K562 (cell line): ENCODE measurements around the gene EIF5B. TPM values are rescaled to one million over a fixed set of nuclear protein-coding genes. Genes with fewer than 3 reads are reported as not detected.

Experiments used
- ATAC-seq: fragments of 200-7000 bp; cut with Tn5 transposase; 3 replicates; pipeline ENCODE4 v1.9.1; 2020; ENCODE audit warnings: moderate library complexity
- BruUV-seq: library from RNA; stranded (reverse); fragments of 400-500 nt; replicated peaks from 2 replicates; lab custom pipeline; 2021; lab: Mats Ljungman, UMichigan
- CTCF ChIA-PET: fragments of 300-600 bp; formaldehyde crosslinking; extraction: SDS; loops from one replicate; lab custom pipeline; 2021; ENCODE audit warnings: low intra/inter-chr PET ratio; lab: Yijun Ruan, JAX
- POLR2A ChIA-PET: fragments of 300-600, 350-650 bp; sonication (Branson Sonifier 250); formaldehyde crosslinking; extraction: SDS; loops from one replicate; lab custom pipeline; 2021; ENCODE audit warnings: antibody characterized with exemption, inconsistent platforms; lab: Yijun Ruan, JAX
- DNase-seq, 4 experiments: peaks; one replicate each; pipeline versions ENCODE4 v3.0.0 to v3.0.0-alpha.2; 2011 to 2018; ENCODE audit warnings: low spot score in 3 of 4, mixed read lengths in 3 of 4; ENCODE audit errors: extremely low read depth in 1 of 4
- FAIRE-seq: peaks from 2 replicates; lab custom pipeline; 2011; peaks lifted over from hg19 to GRCh38; lab: Jason Lieb, UNC
- H2AFZ ChIP-seq: 2 replicates; pipeline ENCODE4 v1.6.0; 2011; ENCODE audit warnings: low read depth, low read length, control low read depth, inconsistent platforms
- H3K27ac ChIP-seq: fragments of 200-600 bp; 3 replicates; pipeline ENCODE4 v1.8.0; 2011; ENCODE audit warnings: low read depth, mild to moderate bottlenecking, control low read depth, inconsistent platforms, low read length, moderate library complexity, mixed read lengths; ENCODE audit errors: extremely low read depth
- H3K27me3 ChIP-seq, 2 experiments: fragments of 300-600 bp in 1 of 2; 2 replicates in 1 of 2; 3 replicates in 1 of 2; pipeline versions ENCODE4 v1.6.0 to v1.8.0; 2011; ENCODE audit warnings: inconsistent platforms in 2 of 2, low read length in 2 of 2, mild to moderate bottlenecking in 1 of 2, mixed read lengths in 1 of 2, moderate library complexity in 1 of 2; ENCODE audit not compliant: control insufficient read depth in 2 of 2, insufficient read depth in 2 of 2
- H3K36me3 ChIP-seq: fragments of 300-600 bp; 3 replicates; pipeline ENCODE4 v1.8.0; 2011; ENCODE audit warnings: mild to moderate bottlenecking, low read length, inconsistent platforms; ENCODE audit not compliant: control insufficient read depth, insufficient read depth
- H3K4me1 ChIP-seq, 2 experiments: fragments of 200-600 bp in 1 of 2; replicated peaks in 1 of 2; 2 replicates in 1 of 2; 3 replicates in 1 of 2; pipeline versions ENCODE4 v1.5.1 to v1.8.0; 2011; ENCODE audit warnings: inconsistent platforms in 2 of 2, low read length in 2 of 2, mild to moderate bottlenecking in 1 of 2, mixed read lengths in 1 of 2, moderate library complexity in 1 of 2; ENCODE audit not compliant: control insufficient read depth in 2 of 2, insufficient read depth in 2 of 2
- H3K4me2 ChIP-seq: 2 replicates; pipeline ENCODE4 v1.6.1; 2011; ENCODE audit warnings: low read length, control low read depth, inconsistent platforms, mixed read lengths; ENCODE audit not compliant: insufficient read depth
- H3K4me3 ChIP-seq: fragments of 200-600 bp; sonication (generic), shearing (Covaris generic); 2 replicates; pipeline ENCODE4 v1.5.1; 2016; ENCODE audit warnings: control low read depth, inconsistent platforms
- H3K79me2 ChIP-seq: fragments of 200-600 bp; 3 replicates; pipeline ENCODE4 v1.8.0; 2011; ENCODE audit warnings: low read length, inconsistent platforms; ENCODE audit not compliant: control insufficient read depth, insufficient read depth
- H3K9ac ChIP-seq, 2 experiments: 2 replicates each; pipeline versions ENCODE4 v1.6.0 to v1.6.1; 2011; ENCODE audit warnings: low read depth in 2 of 2, low read length in 2 of 2, control low read depth in 1 of 2, inconsistent platforms in 1 of 2, mild to moderate bottlenecking in 1 of 2, mixed read lengths in 1 of 2; ENCODE audit not compliant: insufficient read depth in 1 of 2
- H3K9me1 ChIP-seq: one replicate; pipeline ENCODE4 v1.6.0; 2011; ENCODE audit warnings: inconsistent platforms, mild to moderate bottlenecking, low read length, moderate library complexity; ENCODE audit not compliant: control insufficient read depth, insufficient read depth
- H3K9me3 ChIP-seq: replicated peaks from 2 replicates; pipeline ENCODE4 v1.5.1; 2011; ENCODE audit warnings: low read depth, low read length, inconsistent platforms; ENCODE audit not compliant: control insufficient read depth, insufficient read depth
- H4K20me1 ChIP-seq: replicated peaks from 2 replicates; pipeline ENCODE4 v1.6.1; 2011; ENCODE audit warnings: low read length, inconsistent platforms, mixed read lengths; ENCODE audit not compliant: control insufficient read depth, insufficient read depth
- ADNP ChIP-seq: fragments of 200-800 bp; sonication (Bioruptor generic); IDR thresholded peaks from 2 replicates; pipeline ENCODE4 v1.6.1; 2016; ENCODE audit warnings: missing genetic modification characterization, missing compliant biosample characterization
- C11orf30 ChIP-seq: fragments of 450-650 bp; IDR thresholded peaks from 2 replicates; pipeline ENCODE4 v1.6.1; 2016; ENCODE audit warnings: low read depth, mild to moderate bottlenecking
- CBX1 ChIP-seq: sonication (generic); IDR thresholded peaks from 2 replicates; pipeline ENCODE4 v1.6.1; 2016; ENCODE audit warnings: antibody characterized with exemption, low read depth, mild to moderate bottlenecking
- FOS ChIP-seq: IDR thresholded peaks from 3 replicates; pipeline ENCODE4 v1.6.1; 2011; ENCODE audit not compliant: insufficient read length; ENCODE audit errors: extremely low read depth
- MXI1 ChIP-seq: IDR thresholded peaks from 2 replicates; pipeline ENCODE4 v1.6.1; 2011; ENCODE audit warnings: low read depth, mild to moderate bottlenecking, improper control_type of control experiment, low read length
- PCBP1 ChIP-seq: fragments of 200-400 bp; formaldehyde crosslinking; IDR thresholded peaks from 2 replicates; pipeline ENCODE4 v1.6.1; 2018; ENCODE audit warnings: mild to moderate bottlenecking, low read depth, low read length; ENCODE audit not compliant: poor library complexity, severe bottlenecking
- POLR2A ChIP-seq: fragments of 450-650 bp; conservative IDR thresholded peaks from 2 replicates; pipeline ENCODE4 v1.6.1; 2016
- SUPT5H ChIP-seq: fragments of 450-650 bp; IDR thresholded peaks from 2 replicates; pipeline ENCODE4 v1.6.1; 2016
- TCF3 ChIP-seq: sonication (generic); formaldehyde crosslinking; IDR thresholded peaks from 2 replicates; pipeline ENCODE4 v1.4.0; 2020; ENCODE audit warnings: mild to moderate bottlenecking, missing genetic modification reagents
- TCF7 ChIP-seq: sonication (generic); IDR thresholded peaks from 2 replicates; pipeline ENCODE4 v1.6.1; 2016; ENCODE audit warnings: antibody characterized with exemption, borderline replicate concordance
- ZKSCAN3 ChIP-seq: fragments of 250-450 bp; sonication (Bioruptor Pico); IDR thresholded peaks from 2 replicates; pipeline ENCODE4 v1.4.0; 2020
- ZNF644 ChIP-seq: fragments of 200-800 bp; sonication (Bioruptor generic); IDR thresholded peaks from 2 replicates; pipeline ENCODE4 v1.6.1; 2016; ENCODE audit warnings: low read depth, missing genetic modification characterization, missing compliant biosample characterization
- WGBS: fragments of 100-300 bp; shearing (Covaris generic); methylation state at CpG from one replicate; pipeline ENCODE4 v1.1.6; 2016; ENCODE audit warnings: low coverage, mixed read lengths; ENCODE audit not compliant: insufficient coverage; ENCODE audit errors: missing lambda C conversion rate; 5-methylcytosine and 5-hydroxymethylcytosine counted together
- in situ Hi-C: fragments of 300-500 bp; cut with MboI; formaldehyde crosslinking; loops from 4 replicates; pipeline ENCODE4 v1.15.0; 2018; ENCODE audit warnings: inconsistent platforms, mixed read lengths
- intact Hi-C: fragments of 100-400 bp; cut with micrococcal nuclease; formaldehyde crosslinking; loops from 2 replicates; pipeline ENCODE4 v1.14.2; 2022
- polyA plus RNA-seq, 8 experiments: library from polyadenylated mRNA; depleted of rRNA in 4 of 8; stranded (reverse) in 5 of 8; unstranded in 3 of 8; fragments of >200 nt; fragmentation: Nextera tagmentation in 2 of 8; fragmentation: Illumina TruSeq in 1 of 8; extraction: Ambion mirVana in 2 of 8; extraction: Trizol in 1 of 8; gene quantifications; 2 replicates each; pipeline versions ENCODE4 v1.2.1 to v1.2.3, GENCODE V29; 2011 to 2014; ENCODE audit warnings: inconsistent platforms in 1 of 8, missing spikeins in 1 of 8
- total RNA-seq, 7 experiments: library from RNA; depleted of rRNA in 6 of 7; stranded (reverse); fragments of >200 nt in 6 of 7; fragmentation: Illumina TruSeq in 2 of 7; extraction: Trizol in 2 of 7; gene quantifications; 2 replicates each; pipeline versions ENCODE4 v1.2.1 to v1.2.3, GENCODE V29; 2011 to 2021; ENCODE audit warnings: low replicate concordance in 1 of 7
- TF ChIP-seq, protein P1 (sequence below): sonication (generic); formaldehyde crosslinking; IDR thresholded peaks from 2 replicates; pipeline ENCODE4 v1.8.1; 2022; ENCODE audit warnings: missing genetic modification reagents
- TF ChIP-seq, protein P2 (sequence below), 3 experiments: fragments of 200-800 bp in 1 of 3; sonication (Bioruptor generic) in 1 of 3; sonication (generic) in 1 of 3; formaldehyde crosslinking in 1 of 3; IDR thresholded peaks; 2 replicates each; pipeline versions ENCODE4 v1.6.1 to v1.8.0; 2016 to 2022; ENCODE audit warnings: mild to moderate bottlenecking in 2 of 3, missing compliant biosample characterization in 2 of 3, missing genetic modification characterization in 2 of 3, missing genetic modification reagents in 1 of 3

The EIF5B gene
- total and polyA plus RNA-seq, 9 of the 15 experiments (the other 6 are each of a cell fraction or from before 2014, with no cell fraction given) = 26.5 to 143 (median 47.7) TPM

DNA sequence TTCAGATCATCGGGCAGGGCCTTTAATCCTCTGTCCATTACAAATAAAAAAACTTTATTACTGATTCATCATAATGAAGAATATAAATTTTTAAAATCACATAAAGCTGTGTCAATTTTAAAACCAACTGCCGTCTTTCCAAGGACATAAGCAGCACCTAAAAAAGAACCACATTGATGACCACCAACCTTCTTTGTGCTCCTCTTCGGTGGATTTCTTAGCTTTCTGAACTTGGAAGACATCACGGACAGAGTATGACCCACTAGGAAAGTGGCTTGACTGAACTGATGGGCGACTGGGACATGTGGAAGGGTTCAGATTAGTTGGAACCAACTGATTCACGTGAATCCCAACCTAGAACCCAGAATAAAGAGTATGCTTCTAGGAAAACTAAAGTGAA is 68.9 kb downstream of the EIF5B start:
- CTCF ChIA-PET = no interaction called here
- WGBS = 84% methylated on average over 6 of the region's 6 CpGs
- Histone ChIP-seq H3K9me3 (no peaks in the 10 kb centered on the region), H3K79me2 (no peaks in the 10 kb centered on the region), H3K9me1 (no peaks in the 10 kb centered on the region), H3K4me1 (no peaks in the 10 kb centered on the region), H3K9ac (no peak overlapping the region), H3K27me3 (no peaks in the 10 kb centered on the region), H3K36me3 (peaks cover 91% of the 10 kb centered on the region), H2AFZ (no peak overlapping the region), H3K4me2 (no peak overlapping the region), H3K4me3 (no peak overlapping the region), H4K20me1 (no peaks in the 10 kb centered on the region), H3K27ac (no peak overlapping the region)
- BruUV-seq = no TSS peak
- TF ChIP-seq, protein P1, sequence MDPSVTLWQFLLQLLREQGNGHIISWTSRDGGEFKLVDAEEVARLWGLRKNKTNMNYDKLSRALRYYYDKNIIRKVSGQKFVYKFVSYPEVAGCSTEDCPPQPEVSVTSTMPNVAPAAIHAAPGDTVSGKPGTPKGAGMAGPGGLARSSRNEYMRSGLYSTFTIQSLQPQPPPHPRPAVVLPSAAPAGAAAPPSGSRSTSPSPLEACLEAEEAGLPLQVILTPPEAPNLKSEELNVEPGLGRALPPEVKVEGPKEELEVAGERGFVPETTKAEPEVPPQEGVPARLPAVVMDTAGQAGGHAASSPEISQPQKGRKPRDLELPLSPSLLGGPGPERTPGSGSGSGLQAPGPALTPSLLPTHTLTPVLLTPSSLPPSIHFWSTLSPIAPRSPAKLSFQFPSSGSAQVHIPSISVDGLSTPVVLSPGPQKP = no peak
- no peak for TF ChIP-seq FOS
- no peak for TF ChIP-seq TCF3 (CRISPR knock-in tag)
- no peak for TF ChIP-seq ADNP (tag)
- TF ChIP-seq ZNF644 = no peak
- TF ChIP-seq SUPT5H = 0 out of 2 replicates have a peak, but pooled peaks have one; percentile 34
- TF ChIP-seq MXI1 = no peak
- peak; percentile 49; the same call in 1 of the 2 replicates for TF ChIP-seq POLR2A
- no peak for TF ChIP-seq TCF7
- TF ChIP-seq, protein P2, sequence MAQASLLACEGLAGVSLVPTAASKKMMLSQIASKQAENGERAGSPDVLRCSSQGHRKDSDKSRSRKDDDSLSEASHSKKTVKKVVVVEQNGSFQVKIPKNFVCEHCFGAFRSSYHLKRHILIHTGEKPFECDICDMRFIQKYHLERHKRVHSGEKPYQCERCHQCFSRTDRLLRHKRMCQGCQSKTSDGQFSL (CRISPR knock-in tag; IDR thresholded peaks at IDR 0.05) = no peak
- TF ChIP-seq, protein P2 (tag; IDR thresholded peaks at IDR 0.05) = no peak
- no peak for TF ChIP-seq ZKSCAN3 (CRISPR knock-in tag)
- no peak for TF ChIP-seq C11orf30
- no peak for TF ChIP-seq PCBP1
- no peak for TF ChIP-seq CBX1
- in situ Hi-C loops = no loop called here
- DNase-seq (no peak), FAIRE-seq (peak; percentile 15), ATAC-seq (no peak)
- intact Hi-C loops = loop anchor here (5.0 kb wide), 1 partner anchor 86 kb away; the partner anchor contains the start of gene REV1
- POLR2A ChIA-PET = interaction anchor here (0.7 to 1.3 kb wide), 2 partner anchors 13 to 81 kb away, joined by 3 to 4 read pairs; no protein-coding TSS in a partner anchor
